HL-60 (cell line): ENCODE measurements around the gene USP35.

Source experiments
- DNase-seq, 2 experiments: peaks; one replicate each; pipeline ENCODE4 v3.0.0-alpha.2; 2010 to 2020; ENCODE audit warnings: low read depth in 1 of 2, low spot score in 1 of 2
- H3K27ac ChIP-seq: fragments of 250-450 bp; sonication (Bioruptor Pico); replicated peaks from 2 replicates; pipeline ENCODE4 v1.5.1; 2020; ENCODE audit warnings: mild to moderate bottlenecking, moderate library complexity
- H3K27me3 ChIP-seq: fragments of 250-450 bp; sonication (Bioruptor Pico); 2 replicates; pipeline ENCODE4 v1.5.1; 2021; ENCODE audit warnings: mild to moderate bottlenecking, moderate library complexity; ENCODE audit not compliant: insufficient read depth, poor library complexity, severe bottlenecking
- H3K4me3 ChIP-seq: replicated peaks from 2 replicates; pipeline ENCODE4 v1.5.1; 2011; ENCODE audit warnings: mild to moderate bottlenecking, control low read depth, low read length; ENCODE audit not compliant: insufficient read depth
- GABPA ChIP-seq: IDR thresholded peaks from 2 replicates; pipeline ENCODE4 v1.6.1; 2012; ENCODE audit warnings: low read depth
- POLR2AphosphoS5 ChIP-seq: IDR thresholded peaks from 2 replicates; pipeline ENCODE4 v1.6.1; 2012; ENCODE audit warnings: low read depth
- SPI1 ChIP-seq: IDR thresholded peaks from 2 replicates; pipeline ENCODE4 v1.6.1; 2012; ENCODE audit warnings: low read depth, mild to moderate bottlenecking, borderline replicate concordance
- TF ChIP-seq, protein P1 (sequence below): IDR thresholded peaks from 2 replicates; pipeline ENCODE4 v1.6.1; 2012; ENCODE audit warnings: low read depth; ENCODE audit not compliant: insufficient replicate concordance
- TF ChIP-seq, protein P2 (sequence below): IDR thresholded peaks from one replicate; pipeline ENCODE4 v1.5.1; 2011; ENCODE audit warnings: low read length, control low read depth, inconsistent platforms; ENCODE audit not compliant: insufficient read depth

USP35 gene

DNA sequence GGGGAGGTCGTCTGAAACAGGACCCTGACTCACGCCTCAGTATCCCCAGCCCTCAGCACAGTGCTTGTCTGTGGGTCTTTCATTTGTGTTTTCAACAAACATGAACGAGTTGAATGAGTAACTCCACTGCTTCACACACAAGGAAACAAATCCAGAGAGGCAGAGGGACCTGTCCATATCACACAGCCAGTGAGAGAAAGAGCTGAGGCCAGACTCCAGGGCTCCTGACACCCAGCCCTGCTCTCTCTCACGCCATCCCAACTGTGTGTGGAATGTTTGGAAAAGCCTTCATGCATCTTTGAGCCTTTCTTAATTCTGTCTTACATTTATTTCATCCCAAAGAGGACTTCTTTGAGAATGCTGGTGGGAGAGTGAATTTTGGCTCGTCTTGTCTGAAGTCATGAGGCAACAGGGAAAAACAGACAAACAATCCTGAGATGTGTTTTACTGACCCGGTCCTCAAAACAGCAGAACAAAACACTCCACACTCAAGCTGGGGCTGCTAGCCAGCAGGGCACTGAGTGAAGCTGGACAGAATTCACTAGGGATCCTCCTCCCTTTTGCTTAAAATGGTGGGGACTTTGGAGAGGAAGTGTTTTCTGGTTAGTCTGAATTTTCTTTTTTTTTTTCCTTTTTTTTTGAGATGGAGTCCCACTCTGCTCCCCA is 29.6 kb upstream of the USP35 start:
- no peaks in the 10 kb centered on the region for H3K27me3 ChIP-seq
- no peak overlapping the region for H3K27ac ChIP-seq
- no peak for TF ChIP-seq GABPA
- no peak for TF ChIP-seq POLR2AphosphoS5
- TF ChIP-seq, protein P1, sequence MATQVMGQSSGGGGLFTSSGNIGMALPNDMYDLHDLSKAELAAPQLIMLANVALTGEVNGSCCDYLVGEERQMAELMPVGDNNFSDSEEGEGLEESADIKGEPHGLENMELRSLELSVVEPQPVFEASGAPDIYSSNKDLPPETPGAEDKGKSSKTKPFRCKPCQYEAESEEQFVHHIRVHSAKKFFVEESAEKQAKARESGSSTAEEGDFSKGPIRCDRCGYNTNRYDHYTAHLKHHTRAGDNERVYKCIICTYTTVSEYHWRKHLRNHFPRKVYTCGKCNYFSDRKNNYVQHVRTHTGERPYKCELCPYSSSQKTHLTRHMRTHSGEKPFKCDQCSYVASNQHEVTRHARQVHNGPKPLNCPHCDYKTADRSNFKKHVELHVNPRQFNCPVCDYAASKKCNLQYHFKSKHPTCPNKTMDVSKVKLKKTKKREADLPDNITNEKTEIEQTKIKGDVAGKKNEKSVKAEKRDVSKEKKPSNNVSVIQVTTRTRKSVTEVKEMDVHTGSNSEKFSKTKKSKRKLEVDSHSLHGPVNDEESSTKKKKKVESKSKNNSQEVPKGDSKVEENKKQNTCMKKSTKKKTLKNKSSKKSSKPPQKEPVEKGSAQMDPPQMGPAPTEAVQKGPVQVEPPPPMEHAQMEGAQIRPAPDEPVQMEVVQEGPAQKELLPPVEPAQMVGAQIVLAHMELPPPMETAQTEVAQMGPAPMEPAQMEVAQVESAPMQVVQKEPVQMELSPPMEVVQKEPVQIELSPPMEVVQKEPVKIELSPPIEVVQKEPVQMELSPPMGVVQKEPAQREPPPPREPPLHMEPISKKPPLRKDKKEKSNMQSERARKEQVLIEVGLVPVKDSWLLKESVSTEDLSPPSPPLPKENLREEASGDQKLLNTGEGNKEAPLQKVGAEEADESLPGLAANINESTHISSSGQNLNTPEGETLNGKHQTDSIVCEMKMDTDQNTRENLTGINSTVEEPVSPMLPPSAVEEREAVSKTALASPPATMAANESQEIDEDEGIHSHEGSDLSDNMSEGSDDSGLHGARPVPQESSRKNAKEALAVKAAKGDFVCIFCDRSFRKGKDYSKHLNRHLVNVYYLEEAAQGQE: no peak
- TF ChIP-seq, protein P2, sequence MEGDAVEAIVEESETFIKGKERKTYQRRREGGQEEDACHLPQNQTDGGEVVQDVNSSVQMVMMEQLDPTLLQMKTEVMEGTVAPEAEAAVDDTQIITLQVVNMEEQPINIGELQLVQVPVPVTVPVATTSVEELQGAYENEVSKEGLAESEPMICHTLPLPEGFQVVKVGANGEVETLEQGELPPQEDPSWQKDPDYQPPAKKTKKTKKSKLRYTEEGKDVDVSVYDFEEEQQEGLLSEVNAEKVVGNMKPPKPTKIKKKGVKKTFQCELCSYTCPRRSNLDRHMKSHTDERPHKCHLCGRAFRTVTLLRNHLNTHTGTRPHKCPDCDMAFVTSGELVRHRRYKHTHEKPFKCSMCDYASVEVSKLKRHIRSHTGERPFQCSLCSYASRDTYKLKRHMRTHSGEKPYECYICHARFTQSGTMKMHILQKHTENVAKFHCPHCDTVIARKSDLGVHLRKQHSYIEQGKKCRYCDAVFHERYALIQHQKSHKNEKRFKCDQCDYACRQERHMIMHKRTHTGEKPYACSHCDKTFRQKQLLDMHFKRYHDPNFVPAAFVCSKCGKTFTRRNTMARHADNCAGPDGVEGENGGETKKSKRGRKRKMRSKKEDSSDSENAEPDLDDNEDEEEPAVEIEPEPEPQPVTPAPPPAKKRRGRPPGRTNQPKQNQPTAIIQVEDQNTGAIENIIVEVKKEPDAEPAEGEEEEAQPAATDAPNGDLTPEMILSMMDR: no peak
- no peak for TF ChIP-seq SPI1
- DNase-seq: no peak
- H3K4me3 ChIP-seq: no peak overlapping the region

GRCh38 chr11:78160557-78160956 is 28.2 kb upstream of the USP35 start:
- H3K4me3 ChIP-seq: no peak overlapping the region
- TF ChIP-seq, protein P1: no peak
- TF ChIP-seq POLR2AphosphoS5 (no peak), GABPA (no peak), SPI1 (no peak)
- TF ChIP-seq, protein P2: no peak
- DNase-seq: no peak
- no peaks in the 10 kb centered on the region for H3K27me3 ChIP-seq
- H3K27ac ChIP-seq: no peak overlapping the region

- H3K27me3 ChIP-seq: no peaks in the 10 kb centered on the region
- no peak overlapping the region for H3K27ac ChIP-seq
- H3K4me3 ChIP-seq: no peak overlapping the region
- no peak for DNase-seq
- TF ChIP-seq GABPA: no peak
- TF ChIP-seq SPI1: no peak
- TF ChIP-seq, protein P2: no peak
- TF ChIP-seq, protein P1: no peak
- TF ChIP-seq POLR2AphosphoS5: no peak
These were observed 27.4 kb upstream of the USP35 start for GRCh38 chr11:78161346-78161745.
